Stromal cell of bone marrow (primary cell): Measurements from ENCODE around the gene ZDHHC18.
A peak's percentile ranks its signal among the peaks of the same experiment; 100 is the strongest.

Experiments
- DNase-seq: peaks from one replicate; pipeline ENCODE4 v3.0.0-alpha.2; 2012; ENCODE audit warnings: low read depth

ZDHHC18 gene

GRCh38 chr1:26900001-26900814 is 73.7 kb downstream of the ZDHHC18 start, which contains the start of gene GPATCH3:
GPATCH3 (minus strand) TSS chr1:26900467; CDS start chr1:26900442, 25 bp downstream.
- DNase-seq: peak; percentile 87

- no peak for DNase-seq
Measured at GRCh38 chr1:26900815-26901511, 74.5 kb downstream of the ZDHHC18 start.
